ENCODE measurements around the gene TLK1.
"Not testable (repeated sequence)": the region's sequence is repeated elsewhere in the genome, so short reads cannot be mapped to it uniquely, and the experiment has no call there.

TLK1 gene

DNA sequence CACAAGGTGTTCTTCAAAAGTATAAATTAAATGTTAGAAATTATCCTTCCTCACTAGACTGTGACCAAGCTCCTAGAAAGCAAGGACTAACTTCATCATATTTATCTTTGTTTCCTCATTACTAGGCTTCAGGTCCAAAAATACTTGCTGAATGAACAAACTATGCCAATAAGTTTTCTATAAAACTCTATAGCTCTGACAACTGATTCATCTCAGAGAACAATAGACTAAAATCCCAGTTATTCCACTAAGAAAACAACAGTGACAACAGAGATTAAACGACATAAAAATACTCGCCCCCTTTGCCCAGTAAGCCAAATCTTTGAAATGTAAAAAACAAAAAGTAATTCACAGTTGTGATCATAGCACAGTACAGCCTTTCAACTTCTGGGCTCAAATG, 13.6 kb downstream of the TLK1 start:
- DNase-seq = no peak
- intact Hi-C loops (cut with DNase I) = no loop called here

- intact Hi-C loops (cut with DNase I) = no loop called here
- no peak for DNase-seq
Measured at GRCh38 chr2:171146633-171147032, 14.1 kb downstream of the TLK1 start.

DNA sequence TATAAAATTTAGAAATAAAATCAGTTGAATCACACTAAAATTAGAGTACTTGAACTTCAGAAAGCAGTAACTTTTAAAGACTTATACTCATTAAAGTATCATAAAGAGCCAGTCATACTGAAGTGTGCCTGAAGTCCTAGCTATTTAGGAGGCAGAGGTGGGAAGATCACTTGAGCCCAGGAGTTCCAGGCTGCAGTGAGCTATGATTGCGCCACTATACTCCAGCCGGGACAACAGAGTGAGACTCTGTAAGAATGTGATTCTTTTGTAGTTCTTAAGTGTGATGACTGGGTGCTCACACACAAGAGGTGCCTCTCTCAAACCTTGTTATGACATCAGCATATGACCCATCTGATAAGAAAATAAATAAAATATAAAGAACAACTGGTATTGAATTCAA, 14.6 kb downstream of the TLK1 start:
- no peak for DNase-seq
- intact Hi-C loops (cut with DNase I) = no loop called here

- no peak for DNase-seq
- intact Hi-C loops (cut with DNase I) = no loop called here
Measured at GRCh38 chr2:171143670-171144062, 17.0 kb downstream of the TLK1 start.

DNA sequence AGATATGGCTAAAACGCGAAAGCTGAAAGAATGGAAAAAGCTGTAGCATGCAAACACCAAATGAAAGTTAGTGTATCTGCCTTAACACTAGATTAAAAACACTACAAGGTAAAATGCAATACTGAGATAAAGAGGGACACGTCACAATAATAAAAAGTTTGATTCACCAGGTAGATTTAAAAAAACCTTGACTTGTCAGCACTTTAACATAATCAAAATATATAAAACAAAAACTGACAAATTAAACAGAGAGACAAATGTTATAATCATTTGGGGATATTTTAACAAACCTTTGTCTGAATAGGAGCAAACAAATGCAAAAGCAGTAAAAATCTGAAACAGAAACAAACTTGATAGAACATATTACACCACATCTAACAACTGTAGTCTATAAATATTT, 18.3 kb downstream of the TLK1 start:
- no peak for DNase-seq
- intact Hi-C loops (cut with DNase I) = no loop called here

DNA sequence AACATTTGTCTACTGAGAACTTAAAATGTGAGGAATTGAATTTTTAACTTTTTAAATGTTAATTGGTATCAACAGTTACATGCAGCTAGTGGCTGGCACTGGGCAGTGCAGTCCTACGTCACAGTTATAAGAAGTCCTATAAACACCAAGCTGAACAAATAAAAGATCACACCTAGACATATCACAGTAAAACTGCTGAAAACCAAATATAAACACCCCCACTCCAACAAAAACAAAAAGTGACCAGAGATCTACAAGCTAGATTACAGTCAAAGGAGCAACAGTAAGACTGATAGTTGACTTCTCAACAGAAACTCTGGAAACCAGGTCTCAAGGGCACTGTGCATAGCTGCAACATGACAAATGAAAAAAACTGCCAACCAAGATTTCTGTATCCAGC, 19.4 kb downstream of the TLK1 start:
- DNase-seq = no peak
- intact Hi-C loops (cut with DNase I) = no loop called here

GRCh38 chr2:171139860-171140259, 20.8 kb downstream of the TLK1 start:
- DNase-seq = no peak
- intact Hi-C loops (cut with DNase I) = no loop called here

GRCh38 chr2:171136024-171136423, 24.7 kb downstream of the TLK1 start:
- no peak for DNase-seq
- intact Hi-C loops (cut with DNase I) = no loop called here

- no peak for DNase-seq
- intact Hi-C loops (cut with DNase I) = no loop called here
Measured at GRCh38 chr2:171134624-171135230, 26.0 kb downstream of the TLK1 start.

DNA sequence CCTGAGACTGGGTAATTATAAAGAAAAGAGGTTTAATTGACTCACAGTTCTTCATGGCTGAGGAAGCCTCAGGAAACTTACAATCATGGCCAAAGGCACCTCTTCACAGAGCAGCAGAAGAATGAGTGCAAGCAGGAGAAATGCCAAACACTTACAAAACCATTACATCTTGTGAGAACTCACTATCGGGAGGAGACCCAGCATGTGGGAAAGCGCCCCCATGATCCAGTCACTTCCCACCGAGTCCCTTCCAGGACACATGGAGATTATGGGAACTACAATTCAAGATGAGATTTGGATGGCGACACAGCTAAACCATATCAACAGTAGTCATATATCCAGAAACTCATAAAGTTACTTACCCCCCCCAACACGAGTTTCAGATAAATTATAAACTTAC, 28.6 kb downstream of the TLK1 start:
- DNase-seq = no peak
- intact Hi-C loops (cut with DNase I) = no loop called here

GRCh38 chr2:171128461-171128860, 32.2 kb downstream of the TLK1 start:
- intact Hi-C loops (cut with DNase I) = no loop called here
- no peak for DNase-seq

DNA sequence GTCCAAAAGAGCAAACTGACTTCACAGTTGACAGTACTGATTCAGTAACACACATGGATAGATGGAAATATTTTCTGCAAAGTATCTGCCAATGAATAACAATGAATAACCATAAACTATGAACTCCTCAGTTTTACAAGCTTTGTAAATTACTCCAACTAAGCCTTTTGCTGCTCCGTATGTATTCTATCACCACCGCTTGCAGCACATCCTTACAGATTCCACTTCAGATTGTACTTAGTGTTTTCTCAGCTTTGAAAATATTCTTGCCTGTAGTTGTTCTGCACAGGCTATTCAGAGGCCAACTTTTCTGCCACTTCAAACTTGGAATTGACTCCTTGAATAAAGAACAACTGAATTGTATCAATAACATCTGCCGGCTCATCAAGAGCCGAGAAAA, 36.2 kb downstream of the TLK1 start:
- no peak for DNase-seq
- intact Hi-C loops (cut with DNase I) = no loop called here

GRCh38 chr2:171109571-171109970, 51.1 kb downstream of the TLK1 start:
- no peak for DNase-seq
- intact Hi-C loops (cut with DNase I) = no loop called here

GRCh38 chr2:171109020-171109419, 51.7 kb downstream of the TLK1 start:
- intact Hi-C loops (cut with DNase I) = no loop called here
- DNase-seq = no peak

GRCh38 chr2:171107803-171108202, 52.9 kb downstream of the TLK1 start:
- peak in 1 of 10 donors; percentile 50 for DNase-seq
- intact Hi-C loops (cut with DNase I) = no loop called here

- DNase-seq = no peak
- intact Hi-C loops (cut with DNase I) = no loop called here
Measured at GRCh38 chr2:171104379-171104778, 56.3 kb downstream of the TLK1 start.

GRCh38 chr2:171102802-171103201, 57.9 kb downstream of the TLK1 start:
- DNase-seq = no peak
- intact Hi-C loops (cut with DNase I) = no loop called here

DNA sequence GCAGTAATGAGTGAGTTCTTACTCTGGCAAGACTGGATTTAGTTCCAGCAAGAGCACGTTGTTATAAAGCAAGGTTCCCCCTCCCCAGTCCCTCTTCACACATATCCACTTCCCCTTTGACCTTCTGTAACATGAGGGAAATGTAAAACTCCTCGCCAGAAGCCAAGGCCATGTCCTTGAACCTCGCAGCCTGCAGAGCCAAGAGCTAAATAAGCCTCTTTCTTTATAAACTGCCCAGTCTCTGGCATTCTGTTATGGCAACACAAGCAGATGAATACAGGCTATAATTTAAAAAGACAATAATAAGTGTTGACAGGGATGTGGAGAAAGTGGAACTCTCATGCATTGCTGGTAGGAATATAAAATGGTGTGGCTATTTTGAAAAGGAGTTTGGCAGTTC, 60.3 kb downstream of the TLK1 start:
- intact Hi-C loops (cut with DNase I) = no loop called here

GRCh38 chr2:171098607-171099006, 62.1 kb downstream of the TLK1 start:
- no peak for DNase-seq
- intact Hi-C loops (cut with DNase I) = no loop called here

More for the DNA sequence above, 60.3 kb downstream of the TLK1 start:
- DNase-seq = no peak

- intact Hi-C loops (cut with DNase I) = no loop called here
- DNase-seq = no peak
Measured at GRCh38 chr2:171095014-171095582, 65.6 kb downstream of the TLK1 start.

GRCh38 chr2:171091517-171091916, 69.2 kb downstream of the TLK1 start:
- intact Hi-C loops (cut with DNase I) = not testable (repeated sequence)

DNA sequence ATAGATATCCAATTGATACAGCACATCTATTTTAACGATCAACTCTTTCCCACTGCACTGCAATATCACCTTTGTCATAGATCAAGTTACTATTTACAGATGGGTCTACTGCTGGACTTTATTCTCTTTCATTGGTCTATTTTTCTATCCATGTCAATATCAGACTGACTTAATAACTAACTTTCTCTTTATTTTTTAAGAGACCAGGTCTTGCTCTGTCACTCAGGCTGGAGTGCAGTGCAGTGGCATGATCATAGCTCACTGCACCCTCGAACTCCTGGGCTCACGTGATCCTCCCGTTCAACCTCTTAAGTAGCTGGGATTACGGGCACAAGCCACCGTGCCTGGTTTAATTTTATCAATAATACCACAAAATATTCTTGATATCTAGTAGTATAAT, 71.2 kb downstream of the TLK1 start:
- no peak for DNase-seq
- intact Hi-C loops (cut with DNase I) = loop anchor here (5.0 kb wide), 1 partner anchor 117 kb away; no protein-coding TSS in a partner anchor

More at GRCh38 chr2:171091517-171091916, 69.2 kb downstream of the TLK1 start:
- DNase-seq = peak in 1 of 10 donors; percentile 35

Data from posterior cingulate gyrus (tissue), 11 donors.